HL-60 (cell line): Measurements from ENCODE around the gene HEATR1.

Experiments
- CTCF ChIP-seq: IDR thresholded peaks from one replicate; pipeline ENCODE4 v1.5.1; 2011; ENCODE audit warnings: low read length, control low read depth, inconsistent platforms; ENCODE audit not compliant: insufficient read depth
- POLR2AphosphoS5 ChIP-seq: IDR thresholded peaks from 2 replicates; pipeline ENCODE4 v1.6.1; 2012; ENCODE audit warnings: low read depth
- REST ChIP-seq: IDR thresholded peaks from 2 replicates; pipeline ENCODE4 v1.6.1; 2012; ENCODE audit warnings: low read depth; ENCODE audit not compliant: insufficient replicate concordance

GRCh38 chr1:236568285-236568894 is 35.9 kb downstream of the HEATR1 start:
- TF ChIP-seq CTCF (no peak), REST (no peak), POLR2AphosphoS5 (no peak)
